ENCODE measurements around the gene ETV6. TPM values are rescaled to one million over a fixed set of nuclear protein-coding genes. Genes with fewer than 3 reads are reported as not detected.

The ETV6 gene
- total RNA-seq, 1 experiment from 2014 or later: 14.1 TPM

DNA sequence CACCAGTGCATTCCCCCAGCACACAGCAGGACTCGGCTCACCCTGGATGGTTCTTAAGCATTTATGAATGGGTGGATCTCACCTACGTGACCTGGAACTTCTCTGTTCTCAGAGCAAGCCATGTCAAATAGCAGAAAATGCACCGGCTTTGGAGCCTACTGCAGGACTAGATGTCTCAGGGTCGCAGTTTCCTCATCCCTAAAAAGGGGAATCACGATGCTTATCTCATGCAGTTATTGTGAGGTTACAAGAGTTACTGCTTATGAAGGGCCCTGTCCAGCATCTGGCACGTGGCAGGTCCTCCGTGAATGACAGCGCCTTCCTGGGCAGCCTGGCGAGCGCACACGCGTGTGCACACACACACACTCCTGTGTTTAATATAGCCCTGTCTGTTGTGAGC, 128.5 kb downstream of the ETV6 start:
- TF ChIP-seq, protein P1, sequence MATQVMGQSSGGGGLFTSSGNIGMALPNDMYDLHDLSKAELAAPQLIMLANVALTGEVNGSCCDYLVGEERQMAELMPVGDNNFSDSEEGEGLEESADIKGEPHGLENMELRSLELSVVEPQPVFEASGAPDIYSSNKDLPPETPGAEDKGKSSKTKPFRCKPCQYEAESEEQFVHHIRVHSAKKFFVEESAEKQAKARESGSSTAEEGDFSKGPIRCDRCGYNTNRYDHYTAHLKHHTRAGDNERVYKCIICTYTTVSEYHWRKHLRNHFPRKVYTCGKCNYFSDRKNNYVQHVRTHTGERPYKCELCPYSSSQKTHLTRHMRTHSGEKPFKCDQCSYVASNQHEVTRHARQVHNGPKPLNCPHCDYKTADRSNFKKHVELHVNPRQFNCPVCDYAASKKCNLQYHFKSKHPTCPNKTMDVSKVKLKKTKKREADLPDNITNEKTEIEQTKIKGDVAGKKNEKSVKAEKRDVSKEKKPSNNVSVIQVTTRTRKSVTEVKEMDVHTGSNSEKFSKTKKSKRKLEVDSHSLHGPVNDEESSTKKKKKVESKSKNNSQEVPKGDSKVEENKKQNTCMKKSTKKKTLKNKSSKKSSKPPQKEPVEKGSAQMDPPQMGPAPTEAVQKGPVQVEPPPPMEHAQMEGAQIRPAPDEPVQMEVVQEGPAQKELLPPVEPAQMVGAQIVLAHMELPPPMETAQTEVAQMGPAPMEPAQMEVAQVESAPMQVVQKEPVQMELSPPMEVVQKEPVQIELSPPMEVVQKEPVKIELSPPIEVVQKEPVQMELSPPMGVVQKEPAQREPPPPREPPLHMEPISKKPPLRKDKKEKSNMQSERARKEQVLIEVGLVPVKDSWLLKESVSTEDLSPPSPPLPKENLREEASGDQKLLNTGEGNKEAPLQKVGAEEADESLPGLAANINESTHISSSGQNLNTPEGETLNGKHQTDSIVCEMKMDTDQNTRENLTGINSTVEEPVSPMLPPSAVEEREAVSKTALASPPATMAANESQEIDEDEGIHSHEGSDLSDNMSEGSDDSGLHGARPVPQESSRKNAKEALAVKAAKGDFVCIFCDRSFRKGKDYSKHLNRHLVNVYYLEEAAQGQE (IDR thresholded peaks at IDR 0.05; ENCODE audit: low read depth): no peak
- TF ChIP-seq SP1 (IDR thresholded peaks at IDR 0.05; ENCODE audit: low read depth) (no peak), RAD21 (IDR thresholded peaks at IDR 0.05; ENCODE audit: low read depth) (no peak), TCF7L2 (IDR thresholded peaks at IDR 0.05; ENCODE audit: borderline replicate concordance, extremely low read depth, insufficient read depth, insufficient read length) (no peak), CEBPB (IDR thresholded peaks at IDR 0.05; ENCODE audit: low read depth) (no peak), JUND (IDR thresholded peaks at IDR 0.05) (no peak), EZH2 (IDR thresholded peaks at IDR 0.05) (no peak), ZNF274 (IDR thresholded peaks at IDR 0.05; ENCODE audit: low read depth, low read length) (no peak), FOSL1 (IDR thresholded peaks at IDR 0.05; ENCODE audit: low read depth) (no peak), EZH2phosphoT487 (IDR thresholded peaks at IDR 0.05; ENCODE audit: borderline replicate concordance) (no peak), YY1 (IDR thresholded peaks at IDR 0.05; ENCODE audit: extremely low read depth, insufficient replicate concordance, low read depth, low read length) (no peak), SRF (IDR thresholded peaks at IDR 0.05; ENCODE audit: low read depth) (no peak), SIN3A (IDR thresholded peaks at IDR 0.05; ENCODE audit: low read depth) (no peak), POLR2A (IDR thresholded peaks at IDR 0.05; ENCODE audit: borderline replicate concordance, extremely low read depth, insufficient read depth, insufficient read length) (no peak), POLR2AphosphoS5 (IDR thresholded peaks at IDR 0.05; ENCODE audit: low read depth, low read length) (no peak)
- TF ChIP-seq, protein P2, sequence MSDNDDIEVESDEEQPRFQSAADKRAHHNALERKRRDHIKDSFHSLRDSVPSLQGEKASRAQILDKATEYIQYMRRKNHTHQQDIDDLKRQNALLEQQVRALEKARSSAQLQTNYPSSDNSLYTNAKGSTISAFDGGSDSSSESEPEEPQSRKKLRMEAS (IDR thresholded peaks at IDR 0.05): no peak
- TF ChIP-seq, protein P3, sequence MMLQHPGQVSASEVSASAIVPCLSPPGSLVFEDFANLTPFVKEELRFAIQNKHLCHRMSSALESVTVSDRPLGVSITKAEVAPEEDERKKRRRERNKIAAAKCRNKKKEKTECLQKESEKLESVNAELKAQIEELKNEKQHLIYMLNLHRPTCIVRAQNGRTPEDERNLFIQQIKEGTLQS (IDR thresholded peaks at IDR 0.05): no peak
- Histone ChIP-seq H3K9ac (ENCODE audit: low read length) (no peak overlapping the region), H3K9me2 (ENCODE audit: insufficient read depth) (no peaks in the 10 kb centered on the region), H3K4me2 (ENCODE audit: low read length) (no peak overlapping the region), H4K20me1 (ENCODE audit: insufficient read depth) (no peaks in the 10 kb centered on the region), H3K4me1 (ENCODE audit: control insufficient read depth in 1 of 2, insufficient read depth in 2 of 2, low read length in 2 of 2) (no peaks in the 10 kb centered on the region), H3K79me2 (ENCODE audit: insufficient read depth, low read length) (no peaks in the 10 kb centered on the region), H3K27me3 (ENCODE audit: insufficient read depth, low read length) (no peaks in the 10 kb centered on the region; the same call in 1 of the 2 replicates), H3K9me3 (ENCODE audit: control insufficient read depth in 1 of 2, insufficient read depth in 1 of 2, low read depth in 1 of 2, low read length in 2 of 2) (no peaks in the 10 kb centered on the region), H3K36me3 (ENCODE audit: control insufficient read depth in 1 of 2, insufficient read depth in 2 of 2, low read length in 2 of 2) (no peaks in the 10 kb centered on the region), H2AFZ (ENCODE audit: low read depth, low read length, poor library complexity, severe bottlenecking) (no peak overlapping the region), H3K4me3 (replicated peaks in 1 of 2; ENCODE audit: low read depth in 1 of 2, low read length in 2 of 2) (no peak overlapping the region), H3K27ac (ENCODE audit: low read depth, low read length) (no peak overlapping the region)
- no peak for DNase-seq (ENCODE audit: low read depth, low spot score)
- BruUV-seq (replicated peaks): no TSS peak
- ChIA-PET POLR2A (no interaction called here), RAD21 (ENCODE audit: low non-redundant PET in 1 of 2, low total read pairs in 2 of 2, uncharacterized antibody in 2 of 2, unreplicated experiment in 2 of 2) (no interaction called here), CTCF (no interaction called here)
- no peak for ATAC-seq
- intact Hi-C loops (cut with micrococcal nuclease): no loop called here
